A673 (cell line): ENCODE results near the gene SDS. TPM values are rescaled to one million over a fixed set of nuclear protein-coding genes. Genes with fewer than 3 reads are reported as not detected.

ENCODE experiments used
- BruUV-seq: library from RNA; stranded (reverse); fragments of 400-500 nt; replicated peaks from 2 replicates; lab custom pipeline; 2021; lab: Mats Ljungman, UMichigan
- CTCF ChIA-PET: fragments of 300-600 bp; sonication (Branson Sonifier 250); formaldehyde crosslinking; loops from one replicate; lab custom pipeline; 2022; ENCODE audit warnings: antibody characterized with exemption; lab: Charles Lee
- POLR2A ChIA-PET: fragments of 300-600 bp; sonication (Branson Sonifier 250); formaldehyde crosslinking; loops from one replicate; lab custom pipeline; 2022; ENCODE audit warnings: antibody characterized with exemption; ENCODE audit not compliant: low non-redundant PET; lab: Charles Lee
- DNase-seq: peaks from one replicate; pipeline ENCODE4 v3.0.0-alpha.2; 2015; ENCODE audit warnings: low spot score
- H3K27ac ChIP-seq: fragments of 200-600 bp; sonication (generic); 2 replicates; pipeline ENCODE4 v1.5.1; 2016; ENCODE audit warnings: mixed run types, low read depth, mild to moderate bottlenecking, mixed read lengths, antibody characterized with exemption, low read length; ENCODE audit not compliant: poor library complexity, severe bottlenecking
- H3K27me3 ChIP-seq: fragments of 200-600 bp; sonication (generic); replicated peaks from 2 replicates; pipeline ENCODE4 v1.6.1; 2017; ENCODE audit warnings: mixed run types, low read depth, mild to moderate bottlenecking, mixed read lengths, antibody characterized with exemption, low read length; ENCODE audit not compliant: insufficient read depth, poor library complexity
- H3K36me3 ChIP-seq: fragments of 200-600 bp; sonication (generic); 2 replicates; pipeline ENCODE4 v1.6.1; 2016; ENCODE audit warnings: mixed run types, mild to moderate bottlenecking, mixed read lengths, antibody characterized with exemption, low read length; ENCODE audit not compliant: insufficient read depth, poor library complexity, severe bottlenecking
- H3K4me1 ChIP-seq: fragments of 200-600 bp; sonication (generic); 2 replicates; pipeline ENCODE4 v1.6.1; 2017; ENCODE audit warnings: mixed run types, mild to moderate bottlenecking, mixed read lengths, antibody characterized with exemption, low read length; ENCODE audit not compliant: insufficient read depth, poor library complexity, severe bottlenecking
- H3K4me3 ChIP-seq: fragments of 200-600 bp; sonication (generic); 2 replicates; pipeline ENCODE4 v1.5.1; 2016; ENCODE audit warnings: low read depth, mixed run types, mild to moderate bottlenecking, mixed read lengths, low read length; ENCODE audit not compliant: poor library complexity, severe bottlenecking
- H3K9me3 ChIP-seq: fragments of 200-600 bp; sonication (generic); 2 replicates; pipeline ENCODE4 v1.6.1; 2016; ENCODE audit warnings: mixed run types, low read depth, mild to moderate bottlenecking, mixed read lengths, antibody characterized with exemption, low read length; ENCODE audit not compliant: poor library complexity, severe bottlenecking
- EZH2 ChIP-seq: fragments of 200-600 bp; sonication (generic); IDR thresholded peaks from 2 replicates; pipeline ENCODE4 v1.6.1; 2017; ENCODE audit warnings: borderline replicate concordance, low read depth, mild to moderate bottlenecking, mixed read lengths, antibody characterized with exemption, low read length; ENCODE audit not compliant: poor library complexity, severe bottlenecking
- intact Hi-C: fragments of 100-400 bp; cut with micrococcal nuclease; formaldehyde crosslinking; loops from one replicate; pipeline ENCODE4 v1.10.0; 2022; ENCODE audit not compliant: unreplicated experiment
- total RNA-seq: library from RNA; stranded (reverse); gene quantifications from 2 replicates; pipeline ENCODE4 v1.2.3, GENCODE V29; 2021
- TF ChIP-seq, protein P1 (sequence below): fragments of 300-800, 200-600 bp; sonication (generic); conservative IDR thresholded peaks from 2 replicates; pipeline ENCODE4 v1.5.1; 2017; ENCODE audit warnings: low read depth, mild to moderate bottlenecking, antibody characterized with exemption, low read length, moderate library complexity, mixed read lengths

SDS gene
- total RNA-seq, 1 experiment from 2014 or later: not detected

DNA sequence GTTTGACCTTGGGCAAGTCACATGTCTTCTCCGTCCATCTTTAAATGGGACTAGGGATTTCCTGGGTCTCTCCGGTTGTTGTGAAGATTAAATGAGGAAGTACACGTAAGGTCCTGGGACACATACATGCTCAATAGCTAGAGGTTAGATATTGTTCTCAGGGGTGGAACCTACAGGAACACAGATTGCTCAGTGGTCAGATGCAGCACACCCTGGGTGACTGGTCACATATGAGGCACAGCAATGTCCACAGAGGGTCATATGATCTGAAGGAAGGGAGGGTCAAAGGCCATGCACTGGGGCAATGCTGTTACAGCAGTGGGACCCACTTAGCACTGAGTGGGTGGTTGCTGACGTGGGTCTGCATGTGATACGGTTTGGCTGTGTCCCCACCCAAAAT is 57.3 kb downstream of the SDS start:
- no peaks in the 10 kb centered on the region for H3K4me1 ChIP-seq
- H3K36me3 ChIP-seq: no peaks in the 10 kb centered on the region
- BruUV-seq: no TSS peak
- no peak for DNase-seq
- ChIA-PET CTCF (no interaction called here), POLR2A (interaction anchor here (0.5 to 0.6 kb wide), 2 partner anchors 29 to 30 kb away, joined by 3 to 4 read pairs; no protein-coding TSS in a partner anchor)
- H3K27ac ChIP-seq: no peak overlapping the region
- TF ChIP-seq, protein P1, sequence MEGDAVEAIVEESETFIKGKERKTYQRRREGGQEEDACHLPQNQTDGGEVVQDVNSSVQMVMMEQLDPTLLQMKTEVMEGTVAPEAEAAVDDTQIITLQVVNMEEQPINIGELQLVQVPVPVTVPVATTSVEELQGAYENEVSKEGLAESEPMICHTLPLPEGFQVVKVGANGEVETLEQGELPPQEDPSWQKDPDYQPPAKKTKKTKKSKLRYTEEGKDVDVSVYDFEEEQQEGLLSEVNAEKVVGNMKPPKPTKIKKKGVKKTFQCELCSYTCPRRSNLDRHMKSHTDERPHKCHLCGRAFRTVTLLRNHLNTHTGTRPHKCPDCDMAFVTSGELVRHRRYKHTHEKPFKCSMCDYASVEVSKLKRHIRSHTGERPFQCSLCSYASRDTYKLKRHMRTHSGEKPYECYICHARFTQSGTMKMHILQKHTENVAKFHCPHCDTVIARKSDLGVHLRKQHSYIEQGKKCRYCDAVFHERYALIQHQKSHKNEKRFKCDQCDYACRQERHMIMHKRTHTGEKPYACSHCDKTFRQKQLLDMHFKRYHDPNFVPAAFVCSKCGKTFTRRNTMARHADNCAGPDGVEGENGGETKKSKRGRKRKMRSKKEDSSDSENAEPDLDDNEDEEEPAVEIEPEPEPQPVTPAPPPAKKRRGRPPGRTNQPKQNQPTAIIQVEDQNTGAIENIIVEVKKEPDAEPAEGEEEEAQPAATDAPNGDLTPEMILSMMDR: no peak
- TF ChIP-seq EZH2: no peak
- H3K9me3 ChIP-seq: no peaks in the 10 kb centered on the region
- H3K4me3 ChIP-seq: no peak overlapping the region
- H3K27me3 ChIP-seq: no peaks in the 10 kb centered on the region
- intact Hi-C loops: no loop called here

GRCh38 chr12:113345318-113345717 is 58.4 kb downstream of the SDS start:
- CTCF ChIA-PET: no interaction called here
- intact Hi-C loops: no loop called here
- Histone ChIP-seq H3K27ac (no peak overlapping the region), H3K4me3 (no peak overlapping the region), H3K27me3 (no peaks in the 10 kb centered on the region), H3K36me3 (no peaks in the 10 kb centered on the region), H3K4me1 (no peaks in the 10 kb centered on the region), H3K9me3 (no peaks in the 10 kb centered on the region)
- BruUV-seq: no TSS peak
- POLR2A ChIA-PET: no interaction called here
- no peak for DNase-seq
- TF ChIP-seq, protein P1: no peak
- no peak for TF ChIP-seq EZH2

Other genes starting within 250 kb of the SDS start
- 98.8 and 116 TPM in 2 replicates for gene DDX54, start 218.4 kb downstream of the SDS start, total RNA-seq
- 22.3 and 25.3 TPM in 2 replicates for gene RITA1, start 218.2 kb downstream of the SDS start, total RNA-seq
- 18.8 and 25.8 TPM in 2 replicates for gene TPCN1, start 182.4 kb downstream of the SDS start, total RNA-seq
- gene SLC8B1, start 68.8 kb downstream of the SDS start, total RNA-seq: 8.2 and 10.7 TPM in 2 replicates
- gene PLBD2, start 45.3 kb downstream of the SDS start, total RNA-seq: 36.4 and 36.8 TPM in 2 replicates
- 0.37 and 1.2 TPM in 2 replicates for gene SDSL, start 18.5 kb upstream of the SDS start, total RNA-seq
- gene LHX5, start 68.0 kb upstream of the SDS start, total RNA-seq: not detected in 2 replicates